ENCODE results near the gene USP17L29. TPM values are rescaled to one million over a fixed set of nuclear protein-coding genes. Genes with fewer than 3 reads are reported as not detected.

Gene USP17L29, protein sequence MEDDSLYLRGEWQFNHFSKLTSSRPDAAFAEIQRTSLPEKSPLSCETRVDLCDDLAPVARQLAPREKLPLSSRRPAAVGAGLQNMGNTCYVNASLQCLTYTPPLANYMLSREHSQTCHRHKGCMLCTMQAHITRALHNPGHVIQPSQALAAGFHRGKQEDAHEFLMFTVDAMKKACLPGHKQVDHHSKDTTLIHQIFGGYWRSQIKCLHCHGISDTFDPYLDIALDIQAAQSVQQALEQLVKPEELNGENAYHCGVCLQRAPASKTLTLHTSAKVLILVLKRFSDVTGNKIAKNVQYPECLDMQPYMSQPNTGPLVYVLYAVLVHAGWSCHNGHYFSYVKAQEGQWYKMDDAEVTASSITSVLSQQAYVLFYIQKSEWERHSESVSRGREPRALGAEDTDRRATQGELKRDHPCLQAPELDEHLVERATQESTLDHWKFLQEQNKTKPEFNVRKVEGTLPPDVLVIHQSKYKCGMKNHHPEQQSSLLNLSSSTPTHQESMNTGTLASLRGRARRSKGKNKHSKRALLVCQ
- total RNA-seq = not detected in 2 replicates

GRCh38 chr4:9353338-9353737, at the start of gene USP17L29:
USP17L29 (plus strand) TSS chr4:9353638; CDS start chr4:9353638, 0 bp downstream.

GRCh38 chr4:9324865-9325264, 28.6 kb upstream of the USP17L29 start, which contains the start of gene USP17L24:
USP17L24 (plus strand) TSS chr4:9325165; CDS start chr4:9325165, 0 bp downstream.

DNA sequence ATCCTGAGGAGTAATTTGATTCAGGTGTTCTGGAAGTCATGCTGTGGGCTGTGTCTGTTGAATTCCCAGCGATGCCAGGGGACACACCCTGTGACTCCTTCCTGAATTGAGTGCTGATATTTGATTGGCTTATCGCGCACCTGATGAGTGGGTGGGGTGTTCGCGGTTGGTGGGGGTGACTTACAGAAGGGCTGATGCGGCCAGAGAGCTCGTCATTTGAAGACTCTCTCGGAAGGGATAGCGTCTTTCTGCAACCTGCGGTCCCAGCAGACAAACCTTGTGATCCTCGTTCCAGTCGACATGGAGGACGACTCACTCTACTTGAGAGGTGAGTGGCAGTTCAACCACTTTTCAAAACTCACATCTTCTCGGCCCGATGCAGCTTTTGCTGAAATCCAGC, 23.8 kb upstream of the USP17L29 start, which contains the start of gene USP17L25:
Gene USP17L25, plus strand, starts transcription at position 301 of the 400 bp plus-strand sequence. Its CDS starts 0 bp downstream, at position 301.

GRCh38 chr4:9334358-9334757, 19.1 kb upstream of the USP17L29 start, which contains the start of gene USP17L26:
USP17L26 (plus strand) TSS chr4:9334658; CDS start chr4:9334658, 0 bp downstream.

GRCh38 chr4:9339103-9339502, 14.3 kb upstream of the USP17L29 start, which contains the start of gene USP17L5:
USP17L5 (plus strand) TSS chr4:9339403; CDS start chr4:9339403, 0 bp downstream.

DNA sequence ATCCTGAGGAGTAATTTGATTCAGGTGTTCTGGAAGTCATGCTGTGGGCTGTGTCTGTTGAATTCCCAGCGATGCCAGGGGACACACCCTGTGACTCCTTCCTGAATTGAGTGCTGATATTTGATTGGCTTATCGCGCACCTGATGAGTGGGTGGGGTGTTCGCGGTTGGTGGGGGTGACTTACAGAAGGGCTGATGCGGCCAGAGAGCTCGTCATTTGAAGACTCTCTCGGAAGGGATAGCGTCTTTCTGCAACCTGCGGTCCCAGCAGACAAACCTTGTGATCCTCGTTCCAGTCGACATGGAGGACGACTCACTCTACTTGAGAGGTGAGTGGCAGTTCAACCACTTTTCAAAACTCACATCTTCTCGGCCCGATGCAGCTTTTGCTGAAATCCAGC, 9.6 kb upstream of the USP17L29 start, which contains the start of gene USP17L27:
Gene USP17L27, plus strand, starts transcription at position 301 of the 400 bp plus-strand sequence. Its CDS starts 0 bp downstream, at position 301.

DNA sequence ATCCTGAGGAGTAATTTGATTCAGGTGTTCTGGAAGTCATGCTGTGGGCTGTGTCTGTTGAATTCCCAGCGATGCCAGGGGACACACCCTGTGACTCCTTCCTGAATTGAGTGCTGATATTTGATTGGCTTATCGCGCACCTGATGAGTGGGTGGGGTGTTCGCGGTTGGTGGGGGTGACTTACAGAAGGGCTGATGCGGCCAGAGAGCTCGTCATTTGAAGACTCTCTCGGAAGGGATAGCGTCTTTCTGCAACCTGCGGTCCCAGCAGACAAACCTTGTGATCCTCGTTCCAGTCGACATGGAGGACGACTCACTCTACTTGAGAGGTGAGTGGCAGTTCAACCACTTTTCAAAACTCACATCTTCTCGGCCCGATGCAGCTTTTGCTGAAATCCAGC, 4.8 kb upstream of the USP17L29 start, which contains the start of gene USP17L28:
Gene USP17L28, plus strand, starts transcription at position 301 of the 400 bp plus-strand sequence. Its CDS starts 0 bp downstream, at position 301.

DNA sequence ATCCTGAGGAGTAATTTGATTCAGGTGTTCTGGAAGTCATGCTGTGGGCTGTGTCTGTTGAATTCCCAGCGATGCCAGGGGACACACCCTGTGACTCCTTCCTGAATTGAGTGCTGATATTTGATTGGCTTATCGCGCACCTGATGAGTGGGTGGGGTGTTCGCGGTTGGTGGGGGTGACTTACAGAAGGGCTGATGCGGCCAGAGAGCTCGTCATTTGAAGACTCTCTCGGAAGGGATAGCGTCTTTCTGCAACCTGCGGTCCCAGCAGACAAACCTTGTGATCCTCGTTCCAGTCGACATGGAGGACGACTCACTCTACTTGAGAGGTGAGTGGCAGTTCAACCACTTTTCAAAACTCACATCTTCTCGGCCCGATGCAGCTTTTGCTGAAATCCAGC, 9.4 kb downstream of the USP17L29 start, which contains the start of gene USP17L30:
Gene USP17L30, plus strand, starts transcription at position 301 of the 400 bp plus-strand sequence. Its CDS starts 0 bp downstream, at position 301.

Other genes with a start within 250 kb of the USP17L29 start
- gene FAM90A26, start 183.2 kb upstream of the USP17L29 start, total RNA-seq = not detected in 2 replicates
- not detected in 2 replicates for gene USP17L10, start 143.0 kb upstream of the USP17L29 start, total RNA-seq
- gene USP17L11, start 138.2 kb upstream of the USP17L29 start, total RNA-seq = not detected in 2 replicates
- not detected in 2 replicates for gene USP17L12, start 133.5 kb upstream of the USP17L29 start, total RNA-seq
- not detected in 2 replicates for gene USP17L13, start 128.7 kb upstream of the USP17L29 start, total RNA-seq
- not detected in 2 replicates for gene USP17L15, start 119.3 kb upstream of the USP17L29 start, total RNA-seq
- gene USP17L17, start 109.8 kb upstream of the USP17L29 start, total RNA-seq = not detected in 2 replicates
- not detected in 2 replicates for gene USP17L18, start 105.0 kb upstream of the USP17L29 start, total RNA-seq
- not detected in 2 replicates for gene USP17L19, start 100.3 kb upstream of the USP17L29 start, total RNA-seq
- not detected in 2 replicates for gene USP17L20, start 95.5 kb upstream of the USP17L29 start, total RNA-seq
- gene USP17L21, start 90.8 kb upstream of the USP17L29 start, total RNA-seq = not detected in 2 replicates
- not detected in 2 replicates for gene USP17L22, start 86.0 kb upstream of the USP17L29 start, total RNA-seq
- gene USP17L24, start 28.5 kb upstream of the USP17L29 start, total RNA-seq = not detected in 2 replicates
- gene USP17L25, start 23.7 kb upstream of the USP17L29 start, total RNA-seq = not detected in 2 replicates
- gene USP17L26, start 19.0 kb upstream of the USP17L29 start, total RNA-seq = not detected in 2 replicates
- gene USP17L5, start 14.2 kb upstream of the USP17L29 start, total RNA-seq = not detected in 2 replicates
- gene USP17L27, start 9.5 kb upstream of the USP17L29 start, total RNA-seq = not detected in 2 replicates
- not detected in 2 replicates for gene USP17L28, start 4.7 kb upstream of the USP17L29 start, total RNA-seq
- gene USP17L30, start 9.5 kb downstream of the USP17L29 start, total RNA-seq = not detected in 2 replicates
- not detected in 2 replicates for gene DEFB131A, start 90.8 kb downstream of the USP17L29 start, total RNA-seq

All from pericardium fibroblast (primary cell).